ENCODE measurements around the gene ABRACL. TPM values are rescaled to one million over a fixed set of nuclear protein-coding genes. Genes with fewer than 3 reads are reported as not detected.

Gene ABRACL
- total RNA-seq, 3 donors from 2014 or later = 10.9 to 26.9 (median 17.4) TPM

GRCh38 chr6:139082370-139082769 is 53.8 kb downstream of the ABRACL start:
- no peaks in the 10 kb centered on the region for H3K4me1 ChIP-seq
- DNase-seq (ENCODE audit: low spot score in 2 of 2) = no peak
- TF ChIP-seq POLR2A (IDR thresholded peaks at IDR 0.05) (no peak), POLR2AphosphoS5 (IDR thresholded peaks at IDR 0.05) (no peak), CTCF (IDR thresholded peaks at IDR 0.05) (no peak)
- no peaks in the 10 kb centered on the region for H3K27me3 ChIP-seq
- no peak overlapping the region for H3K27ac ChIP-seq
- H3K4me3 ChIP-seq = no peak overlapping the region
- intact Hi-C loops (cut with DNase I; ENCODE audit: low total_unique reads) = no loop called here
- no peaks in the 10 kb centered on the region for H3K9me3 ChIP-seq
- H3K36me3 ChIP-seq = no peaks in the 10 kb centered on the region

- TF ChIP-seq POLR2AphosphoS5 (IDR thresholded peaks at IDR 0.05) (no peak), POLR2A (IDR thresholded peaks at IDR 0.05) (no peak), CTCF (IDR thresholded peaks at IDR 0.05) (no peak)
- H3K27ac ChIP-seq = no peak overlapping the region
- no peak overlapping the region for H3K4me3 ChIP-seq
- no peaks in the 10 kb centered on the region for H3K9me3 ChIP-seq
- no peaks in the 10 kb centered on the region for H3K36me3 ChIP-seq
- no peaks in the 10 kb centered on the region for H3K4me1 ChIP-seq
- no peaks in the 10 kb centered on the region for H3K27me3 ChIP-seq
- no peak for DNase-seq (ENCODE audit: low spot score in 2 of 2)
- intact Hi-C loops (cut with DNase I; ENCODE audit: low total_unique reads) = no loop called here
Measured at GRCh38 chr6:139091826-139092225, 63.3 kb downstream of the ABRACL start.

Other genes with a start within 250 kb of the ABRACL start
- under 1 TPM; 0.15 to 0.33 (median 0.16) TPM for gene ECT2L, start 232.7 kb upstream of the ABRACL start, total RNA-seq
- gene REPS1, start 40.5 kb upstream of the ABRACL start, total RNA-seq = 10 to 100 TPM; 40.5 to 79.9 (median 66.5) TPM
- gene HECA, start 106.3 kb downstream of the ABRACL start, total RNA-seq = 10 to 100 TPM; 35.1 to 54.3 (median 49.3) TPM